GM12878 (cell line): ENCODE results near the gene MANF. TPM values are rescaled to one million over a fixed set of nuclear protein-coding genes. Genes with fewer than 3 reads are reported as not detected.
A peak's percentile ranks its signal among the peaks of the same experiment; 100 is the strongest.

Source experiments
- ATAC-seq: fragments of 200-7000 bp; cut with Tn5 transposase; 3 replicates; pipeline ENCODE4 v1.9.1; 2020; ENCODE audit warnings: mild to moderate bottlenecking, moderate library complexity
- BruUV-seq: library from RNA; stranded (reverse); fragments of 400-500 nt; replicated peaks from 2 replicates; lab custom pipeline; 2021; lab: Mats Ljungman, UMichigan
- CTCF ChIA-PET: fragments of 300-600 bp; sonication (Branson Sonifier 250); formaldehyde crosslinking; extraction: SDS; loops from one replicate; lab custom pipeline; 2021; ENCODE audit warnings: inconsistent platforms; lab: Yijun Ruan, JAX
- POLR2A ChIA-PET: fragments of 350-600 bp; formaldehyde crosslinking; extraction: SDS; loops from one replicate; lab custom pipeline; 2021; ENCODE audit warnings: inconsistent platforms; lab: Charles Lee
- RAD21 ChIA-PET: fragments of 300-600 bp; sonication (Branson Sonifier 250); formaldehyde crosslinking; loops from one replicate; lab custom pipeline; 2023; ENCODE audit warnings: antibody characterized with exemption; ENCODE audit not compliant: unreplicated experiment; lab: Charles Lee
- SMC1A ChIA-PET: fragments of 300-600 bp; sonication (Branson Sonifier 250); formaldehyde crosslinking; loops from one replicate; lab custom pipeline; 2023; ENCODE audit not compliant: unreplicated experiment, uncharacterized antibody; lab: Charles Lee
- DNase-seq: peaks from one replicate; pipeline ENCODE4 v3.0.0-alpha.2; 2011; ENCODE audit warnings: low read depth, low spot score
- FAIRE-seq: peaks from 3 replicates; lab custom pipeline; 2011; peaks lifted over from hg19 to GRCh38; lab: Jason Lieb, UNC
- H2AFZ ChIP-seq: 2 replicates; pipeline ENCODE4 v1.6.0; 2011; ENCODE audit warnings: low read depth, low read length, control low read depth; ENCODE audit not compliant: control insufficient read depth
- H3K27ac ChIP-seq: 2 replicates; pipeline ENCODE4 v1.5.1; 2011; ENCODE audit warnings: control low read depth; ENCODE audit not compliant: control insufficient read depth, insufficient read depth
- H3K27me3 ChIP-seq, 2 experiments: replicated peaks in 1 of 2; 2 replicates each; pipeline versions ENCODE4 v1.6.0 to v1.6.1; 2011; ENCODE audit warnings: low read length in 1 of 2; ENCODE audit not compliant: control insufficient read depth in 2 of 2, insufficient read depth in 2 of 2
- H3K36me3 ChIP-seq, 2 experiments: 2 replicates each; pipeline ENCODE4 v1.5.1; 2011; ENCODE audit warnings: low read length in 1 of 2; ENCODE audit not compliant: control insufficient read depth in 2 of 2, insufficient read depth in 2 of 2
- H3K4me1 ChIP-seq: 2 replicates; pipeline ENCODE4 v1.6.1; 2011; ENCODE audit warnings: mild to moderate bottlenecking, low read length, moderate library complexity, mixed read lengths; ENCODE audit not compliant: control insufficient read depth, insufficient read depth
- H3K4me2 ChIP-seq: 2 replicates; pipeline ENCODE4 v1.6.0; 2011; ENCODE audit warnings: control low read depth; ENCODE audit not compliant: control insufficient read depth, insufficient read depth
- H3K4me3 ChIP-seq: fragments of 200-600 bp; sonication (generic); 2 replicates; pipeline ENCODE4 v1.5.1; 2016
- H3K79me2 ChIP-seq: 2 replicates; pipeline ENCODE4 v1.6.0; 2011; ENCODE audit warnings: low read length; ENCODE audit not compliant: control insufficient read depth, insufficient read depth
- H3K9ac ChIP-seq: 2 replicates; pipeline ENCODE4 v1.8.0; 2011; ENCODE audit warnings: low read length, control low read depth, mixed read lengths; ENCODE audit not compliant: control insufficient read depth, insufficient read depth
- H3K9me3 ChIP-seq: replicated peaks from 3 replicates; pipeline ENCODE4 v1.5.1; 2011; ENCODE audit warnings: mild to moderate bottlenecking, low read length; ENCODE audit not compliant: control insufficient read depth, insufficient read depth
- H4K20me1 ChIP-seq: 2 replicates; pipeline ENCODE4 v1.6.0; 2011; ENCODE audit not compliant: control insufficient read depth, insufficient read depth
- RAD21 ChIP-seq: IDR thresholded peaks from 2 replicates; pipeline ENCODE4 v1.6.1; 2011; ENCODE audit warnings: mild to moderate bottlenecking, low read depth, low read length, moderate library complexity; ENCODE audit not compliant: insufficient read depth
- SMC3 ChIP-seq: IDR thresholded peaks from 2 replicates; pipeline ENCODE4 v1.6.1; 2011; ENCODE audit warnings: low read length, improper control_type of control experiment, borderline replicate concordance
- YY1 ChIP-seq: IDR thresholded peaks from 2 replicates; pipeline ENCODE4 v1.6.1; 2011; ENCODE audit warnings: low read depth, mild to moderate bottlenecking, low read length
- in situ Hi-C: fragments of 300-500 bp; cut with MboI; formaldehyde crosslinking; loops from 9 replicates; pipeline ENCODE4 v1.14.3; 2018; ENCODE audit warnings: mixed read lengths
- intact Hi-C: fragments of 100-400 bp; cut with micrococcal nuclease; formaldehyde crosslinking; loops from one replicate; pipeline ENCODE4 v1.14.2; 2022; ENCODE audit not compliant: unreplicated experiment
- polyA plus RNA-seq, 11 experiments: library from polyadenylated mRNA; depleted of rRNA in 4 of 11; unstranded in 6 of 11; stranded (reverse) in 5 of 11; fragments of >200 nt; fragmentation: Nextera tagmentation in 4 of 11; fragmentation: Illumina TruSeq in 1 of 11; extraction: Ambion mirVana in 4 of 11; extraction: Trizol in 1 of 11; gene quantifications; 1 replicate in 1 of 11; 2 replicates in 10 of 11; pipeline versions ENCODE4 v1.2.1 to v1.2.3, GENCODE V29; 2011 to 2016; ENCODE audit warnings: inconsistent platforms in 2 of 11, missing spikeins in 2 of 11, low read depth in 1 of 11
- total RNA-seq, 4 experiments: library from RNA; depleted of rRNA in 3 of 4; stranded (reverse); fragments of >200 nt in 3 of 4; fragmentation: Illumina TruSeq in 1 of 4; extraction: Trizol in 1 of 4; gene quantifications; 2 replicates each; pipeline versions ENCODE4 v1.2.1 to v1.2.3, GENCODE V29; 2013 to 2021
- TF ChIP-seq, protein P1 (sequence below), 3 experiments: IDR thresholded peaks in 2 of 3; conservative IDR thresholded peaks in 1 of 3; 2 replicates each; pipeline ENCODE4 v1.5.1; 2011; ENCODE audit warnings: low read depth in 3 of 3, low read length in 3 of 3, mild to moderate bottlenecking in 3 of 3, control low read depth in 2 of 3, moderate library complexity in 2 of 3, inconsistent platforms in 1 of 3, mixed read lengths in 1 of 3; ENCODE audit not compliant: control insufficient read depth in 2 of 3, insufficient read depth in 1 of 3; ENCODE audit errors: extremely low read depth in 1 of 3

MANF gene
- total and polyA plus RNA-seq, 10 of the 15 experiments (the other 5 are each of a cell fraction or from before 2014, with no cell fraction given), result 22.0 to 120 (median 82.9) TPM

DNA sequence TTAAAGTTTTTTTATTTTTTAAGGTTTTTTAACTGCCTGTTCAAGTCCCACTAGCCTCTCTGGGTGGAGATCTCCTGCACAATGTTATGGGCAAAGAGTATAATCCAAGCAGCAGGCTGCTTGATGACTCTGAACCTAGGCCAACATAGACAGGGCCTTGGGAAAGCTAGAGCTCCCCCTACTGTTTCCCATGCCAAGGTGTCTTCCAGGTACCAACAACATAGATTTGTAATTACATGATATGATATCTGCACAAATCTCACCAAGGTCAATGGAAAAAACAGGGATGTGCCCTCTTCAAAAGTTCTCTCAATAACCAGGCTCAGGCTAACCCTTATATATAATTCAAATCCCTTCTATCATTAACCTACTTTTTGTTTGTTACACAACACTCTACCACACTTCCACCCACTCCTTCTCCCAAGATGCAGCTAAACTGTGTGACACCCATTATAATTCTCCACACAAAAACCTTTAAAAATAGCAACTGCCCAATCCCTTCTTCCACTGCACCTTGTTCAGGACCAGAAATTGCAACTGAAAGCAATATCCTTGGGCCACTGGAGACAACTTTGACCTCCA lies 49.7 kb downstream of the MANF start:
- TF ChIP-seq RAD21 (peak; percentile 39), SMC3 (peak; percentile 21; the same call in 1 of the 2 replicates), YY1 (no peak)
- TF ChIP-seq, protein P1, sequence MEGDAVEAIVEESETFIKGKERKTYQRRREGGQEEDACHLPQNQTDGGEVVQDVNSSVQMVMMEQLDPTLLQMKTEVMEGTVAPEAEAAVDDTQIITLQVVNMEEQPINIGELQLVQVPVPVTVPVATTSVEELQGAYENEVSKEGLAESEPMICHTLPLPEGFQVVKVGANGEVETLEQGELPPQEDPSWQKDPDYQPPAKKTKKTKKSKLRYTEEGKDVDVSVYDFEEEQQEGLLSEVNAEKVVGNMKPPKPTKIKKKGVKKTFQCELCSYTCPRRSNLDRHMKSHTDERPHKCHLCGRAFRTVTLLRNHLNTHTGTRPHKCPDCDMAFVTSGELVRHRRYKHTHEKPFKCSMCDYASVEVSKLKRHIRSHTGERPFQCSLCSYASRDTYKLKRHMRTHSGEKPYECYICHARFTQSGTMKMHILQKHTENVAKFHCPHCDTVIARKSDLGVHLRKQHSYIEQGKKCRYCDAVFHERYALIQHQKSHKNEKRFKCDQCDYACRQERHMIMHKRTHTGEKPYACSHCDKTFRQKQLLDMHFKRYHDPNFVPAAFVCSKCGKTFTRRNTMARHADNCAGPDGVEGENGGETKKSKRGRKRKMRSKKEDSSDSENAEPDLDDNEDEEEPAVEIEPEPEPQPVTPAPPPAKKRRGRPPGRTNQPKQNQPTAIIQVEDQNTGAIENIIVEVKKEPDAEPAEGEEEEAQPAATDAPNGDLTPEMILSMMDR (IDR thresholded peaks at IDR 0.05 in 2 of 3, conservative IDR thresholded peaks at IDR 0.05 in 1 of 3; ENCODE audit: control insufficient read depth in 2 of 3, extremely low read depth in 1 of 3, insufficient read depth in 1 of 3, low read depth in 3 of 3, low read length in 3 of 3), result peak; percentile 60 to 84 (median 68)
- CTCF ChIA-PET, result interaction anchor here (0.5 to 2.4 kb wide), 29 partner anchors 9 to 819 kb away, joined by 3 to 18 read pairs (median 4); partner anchors contain the start of genes MANF, MAPKAPK3 and RBM15B
- Histone ChIP-seq H3K79me2 (no peaks in the 10 kb centered on the region), H3K27me3 (no peaks in the 10 kb centered on the region), H3K9me3 (no peaks in the 10 kb centered on the region), H3K4me1 (no peaks in the 10 kb centered on the region), H3K9ac (no peak overlapping the region), H3K36me3 (peaks cover 4 to 13% of the 10 kb centered on the region in 2 experiments), H3K4me3 (no peak overlapping the region), H4K20me1 (no peaks in the 10 kb centered on the region), H2AFZ (no peak overlapping the region), H3K27ac (no peak overlapping the region), H3K4me2 (no peak overlapping the region)
- FAIRE-seq (no peak), ATAC-seq (peak; percentile 94), DNase-seq (peak; percentile 5)
- intact Hi-C loops, result no loop called here
- SMC1A ChIA-PET, result interaction anchor here (1.1 to 1.2 kb wide), 4 partner anchors 11 to 819 kb away, joined by 3 to 4 read pairs (median 4); partner anchors contain the start of gene MAPKAPK3
- POLR2A ChIA-PET, result interaction anchor here (0.6 to 1.1 kb wide), 2 partner anchors 11 to 49 kb away, joined by 3 to 5 read pairs; partner anchors contain the start of gene MANF
- RAD21 ChIA-PET, result interaction anchor here (1.3 kb wide), 1 partner anchor 819 kb away, joined by 4 read pairs; no protein-coding TSS in a partner anchor
- no TSS peak for BruUV-seq
- in situ Hi-C loops, result no loop called here
